ACHN (cell line): ENCODE results near the gene AGER.

Experiments
- DNase-seq: peaks from one replicate; pipeline ENCODE4 v3.0.0-alpha.2; 2015
- in situ Hi-C: cut with HindIII; loops from 2 replicates; pipeline ENCODE4 v1.10.0; 2017; ENCODE audit warnings: low sequenced_read_pairs, low pct_ligation_motif_present, low pct_unique_long_range_greater_than_20kb

The AGER gene

DNA sequence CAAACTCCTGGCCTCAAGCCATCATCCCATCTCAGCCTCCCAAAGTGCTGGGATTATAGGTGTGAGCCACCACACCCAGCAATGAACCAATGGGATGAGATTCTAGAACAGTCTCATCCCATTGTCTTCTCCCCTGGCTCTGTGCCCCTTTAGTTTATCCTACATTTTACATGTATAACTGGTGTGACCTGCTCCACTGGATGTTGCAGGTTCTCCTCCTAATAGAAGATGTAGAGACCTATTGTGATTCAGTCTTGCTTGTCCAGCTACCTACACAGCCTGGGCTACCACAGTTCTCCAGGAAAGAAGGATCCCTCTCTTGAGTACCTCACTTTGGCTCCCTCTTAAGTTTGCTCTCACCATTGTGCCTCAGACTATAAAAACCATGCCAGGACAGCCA, 51.9 kb downstream of the AGER start:
- in situ Hi-C loops, result no loop called here
- DNase-seq, result no peak

DNA sequence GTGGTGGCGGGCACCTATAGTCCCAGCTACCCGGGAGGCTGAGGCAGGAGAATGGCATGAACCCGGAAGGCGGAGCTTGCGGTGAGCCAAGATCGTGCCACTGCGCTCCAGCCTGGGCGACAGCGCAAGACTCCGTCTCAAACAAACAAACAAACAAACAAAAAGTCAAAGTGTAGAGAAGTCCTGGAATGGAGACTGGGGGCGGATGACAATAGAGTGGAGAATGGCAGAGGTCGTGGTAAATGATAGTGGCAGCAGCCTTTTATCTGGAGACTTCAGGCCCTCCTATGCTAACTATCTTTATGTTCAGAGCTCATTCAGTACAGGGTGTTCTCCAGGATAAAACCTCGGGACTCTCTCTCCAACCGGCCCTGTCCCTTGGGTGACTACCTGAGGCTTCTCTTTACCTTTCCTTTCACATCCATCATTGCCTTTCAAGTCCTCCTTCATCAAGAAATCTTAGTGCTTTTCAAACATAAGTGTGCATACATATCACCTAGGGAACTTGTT, 52.6 kb downstream of the AGER start:
- DNase-seq, result no peak

More for the DNA sequence above, 52.6 kb downstream of the AGER start:
- in situ Hi-C loops, result no loop called here
